CD4-positive, CD25-positive, alpha-beta regulatory T cell (primary cell): ENCODE results near the gene AMBRA1. TPM values are rescaled to one million over a fixed set of nuclear protein-coding genes. Genes with fewer than 3 reads are reported as not detected.
A peak's percentile ranks its signal among the peaks of the same experiment; 100 is the strongest.

Source experiments
- ATAC-seq, 2 donors: fragments of 150-1000 bp; cut with Tn5 transposase; one replicate each; pipeline ENCODE4 v1.10.0; 2021; ENCODE audit warnings: low read depth in 2 of 2, moderate number of reproducible peaks in 2 of 2, moderate library complexity in 1 of 2
- DNase-seq, 3 donors: peaks; one replicate each; pipeline versions ENCODE4 v3.0.0 to v3.0.0-alpha.2; 2012 to 2022; ENCODE audit warnings: mixed read lengths in 1 of 3
- H3K27ac ChIP-seq: one replicate; pipeline ENCODE4 v1.7.0; 2013; ENCODE audit warnings: mild to moderate bottlenecking, low read length; ENCODE audit not compliant: insufficient read depth, poor library complexity, severe bottlenecking
- H3K27me3 ChIP-seq: one replicate; pipeline ENCODE4 v1.7.0; 2013; ENCODE audit warnings: low read length; ENCODE audit not compliant: control insufficient read depth, insufficient read depth
- H3K36me3 ChIP-seq: one replicate; pipeline ENCODE4 v1.7.0; 2013; ENCODE audit warnings: mild to moderate bottlenecking, low read length, moderate library complexity; ENCODE audit not compliant: control insufficient read depth, insufficient read depth
- H3K4me1 ChIP-seq: 2 replicates; pipeline ENCODE4 v1.7.0; 2013; ENCODE audit warnings: mild to moderate bottlenecking, low read length; ENCODE audit not compliant: insufficient read depth, control insufficient read depth, poor library complexity, severe bottlenecking
- H3K4me3 ChIP-seq: one replicate; pipeline ENCODE4 v1.7.0; 2013; ENCODE audit warnings: low read depth, mild to moderate bottlenecking, low read length, moderate library complexity
- H3K9me3 ChIP-seq, 2 experiments: 1 replicate in 1 of 2; 2 replicates in 1 of 2; pipeline ENCODE4 v1.7.0; 2013; ENCODE audit warnings: low read length in 2 of 2, mild to moderate bottlenecking in 1 of 2, moderate library complexity in 1 of 2; ENCODE audit not compliant: control insufficient read depth in 2 of 2
- H3K27ac Mint-ChIP-seq, 3 donors: one replicate each; pipeline ENCODE4 v1.8.0; 2020 to 2022; ENCODE audit warnings: mild to moderate bottlenecking in 3 of 3, mixed read lengths in 3 of 3, moderate library complexity in 2 of 3
- H3K27me3 Mint-ChIP-seq: one replicate; pipeline ENCODE4 v1.8.0; 2022; ENCODE audit warnings: mild to moderate bottlenecking, mixed read lengths
- H3K36me3 Mint-ChIP-seq: one replicate; pipeline ENCODE4 v1.8.0; 2020; ENCODE audit warnings: mixed read lengths
- H3K4me1 Mint-ChIP-seq, 4 donors: one replicate each; pipeline ENCODE4 v1.8.0; 2020 to 2022; ENCODE audit warnings: mixed read lengths in 4 of 4, mild to moderate bottlenecking in 1 of 4
- H3K4me3 Mint-ChIP-seq, 4 donors: one replicate each; pipeline ENCODE4 v1.8.0; 2020 to 2022; ENCODE audit warnings: mild to moderate bottlenecking in 4 of 4, mixed read lengths in 4 of 4, moderate library complexity in 3 of 4
- H3K9me3 Mint-ChIP-seq, 7 donors: one replicate each; pipeline ENCODE4 v1.8.0; 2020 to 2022; ENCODE audit warnings: mixed read lengths in 7 of 7, mild to moderate bottlenecking in 3 of 7, moderate library complexity in 2 of 7
- polyA plus RNA-seq, 4 donors: library from polyadenylated mRNA; unstranded; fragments of 300-500 nt; fragmentation: Illumina TruSeq; gene quantifications; one replicate each; pipeline ENCODE4 v1.2.3, GENCODE V29; 2021
- total RNA-seq: library from RNA; stranded (reverse); gene quantifications from one replicate; pipeline ENCODE4 v1.2.3, GENCODE V29; 2022

AMBRA1 gene
- total and polyA plus RNA-seq, 5 donors from 2014 or later, result 8.2 to 61.0 (median 12.3) TPM

DNA sequence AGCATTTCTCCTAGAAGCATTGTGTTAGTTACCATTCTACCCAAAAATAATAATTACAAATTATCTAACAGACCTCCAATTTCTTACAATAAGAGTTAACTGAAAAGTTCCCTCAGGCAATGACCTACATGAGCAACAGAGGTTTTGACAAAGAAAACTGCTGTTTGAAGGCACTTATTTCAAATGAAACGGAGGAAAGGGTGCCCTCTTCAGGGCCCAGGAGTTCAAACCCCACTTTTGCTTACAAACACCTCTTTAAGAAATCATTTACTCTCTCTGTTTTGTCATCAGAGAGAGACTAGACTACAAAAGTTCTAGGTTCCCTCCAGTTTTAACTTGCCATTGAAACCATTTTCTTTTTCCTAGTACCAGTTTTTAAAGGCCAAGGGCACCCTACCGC is 56.7 kb downstream of the AMBRA1 start:
- Histone ChIP-seq H3K27me3 (no peaks in the 10 kb centered on the region), H3K4me1 (no peaks in the 10 kb centered on the region), H3K36me3 (peaks cover 27% of the 10 kb centered on the region), H3K4me3 (no peak overlapping the region), H3K9me3 (no peaks in the 10 kb centered on the region), H3K27ac (no peak overlapping the region)
- peaks cover 10 to 50% (median 43%) of the 10 kb centered on the region in 4 donors for H3K4me1 Mint-ChIP-seq
- H3K36me3 Mint-ChIP-seq, result peaks cover 16% of the 10 kb centered on the region
- H3K27ac Mint-ChIP-seq, result peak overlapping the region in 1 of 3 donors; percentile 42
- no peak overlapping the region for H3K4me3 Mint-ChIP-seq
- DNase-seq, result no peak
- no peaks in the 10 kb centered on the region for H3K27me3 Mint-ChIP-seq
- ATAC-seq, result no peak
- H3K9me3 Mint-ChIP-seq, result no peaks in the 10 kb centered on the region

DNA sequence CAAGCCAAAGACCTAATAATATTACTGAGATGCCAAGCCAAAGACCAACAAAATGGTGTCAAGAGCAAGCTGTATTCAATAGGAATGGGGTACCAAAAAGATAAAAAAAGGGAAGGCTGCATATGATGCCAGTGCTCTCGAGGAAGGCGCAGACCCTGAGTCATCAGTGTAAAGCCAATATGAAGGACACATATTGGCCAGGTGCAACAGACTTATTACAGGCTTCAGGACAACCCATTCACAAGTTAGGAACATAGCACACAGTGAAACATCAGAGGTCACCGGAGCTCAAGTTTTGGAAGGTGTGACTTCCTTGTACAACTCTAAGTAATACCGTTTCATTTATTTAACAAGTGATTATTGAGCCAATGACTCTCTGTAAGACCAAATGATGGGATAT is 58.1 kb downstream of the AMBRA1 start:
- no peak for ATAC-seq
- Histone ChIP-seq H3K4me3 (no peak overlapping the region), H3K27me3 (no peaks in the 10 kb centered on the region), H3K27ac (no peak overlapping the region), H3K9me3 (no peaks in the 10 kb centered on the region), H3K4me1 (no peaks in the 10 kb centered on the region), H3K36me3 (peaks cover 13% of the 10 kb centered on the region)
- Mint-ChIP-seq H3K27me3 (no peaks in the 10 kb centered on the region), H3K9me3 (no peaks in the 10 kb centered on the region), H3K27ac (no peak overlapping the region), H3K36me3 (peaks cover 3% of the 10 kb centered on the region), H3K4me1 (peaks cover 5 to 56% (median 44%) of the 10 kb centered on the region in 4 donors), H3K4me3 (no peak overlapping the region)
- no peak for DNase-seq

GRCh38 chr11:46534711-46535110 is 59.1 kb downstream of the AMBRA1 start:
- DNase-seq (no peak), ATAC-seq (no peak)
- no peaks in the 10 kb centered on the region for H3K4me1 ChIP-seq
- H3K27me3 Mint-ChIP-seq, result no peaks in the 10 kb centered on the region
- H3K9me3 Mint-ChIP-seq, result no peaks in the 10 kb centered on the region
- H3K9me3 ChIP-seq, result no peaks in the 10 kb centered on the region
- no peaks in the 10 kb centered on the region for H3K36me3 Mint-ChIP-seq
- peaks cover 4% of the 10 kb centered on the region for H3K36me3 ChIP-seq
- no peaks in the 10 kb centered on the region for H3K27me3 ChIP-seq
- H3K27ac Mint-ChIP-seq, result no peak overlapping the region
- H3K4me3 ChIP-seq, result no peak overlapping the region
- peaks cover 5 to 57% (median 48%) of the 10 kb centered on the region in 4 donors for H3K4me1 Mint-ChIP-seq
- H3K27ac ChIP-seq, result no peak overlapping the region
- no peak overlapping the region for H3K4me3 Mint-ChIP-seq

- H3K27ac Mint-ChIP-seq, result peak overlapping the region in 2 of 3 donors; percentile 16 to 47
- DNase-seq (no peak), ATAC-seq (no peak)
- peaks cover 6 to 69% (median 58%) of the 10 kb centered on the region in 4 donors for H3K4me1 Mint-ChIP-seq
- H3K4me3 Mint-ChIP-seq, result no peak overlapping the region
- H3K36me3 Mint-ChIP-seq, result peaks cover 1% of the 10 kb centered on the region
- H3K9me3 Mint-ChIP-seq, result no peaks in the 10 kb centered on the region
- Histone ChIP-seq H3K27me3 (no peaks in the 10 kb centered on the region), H3K4me3 (no peak overlapping the region), H3K27ac (no peak overlapping the region), H3K36me3 (no peaks in the 10 kb centered on the region), H3K4me1 (no peaks in the 10 kb centered on the region), H3K9me3 (no peaks in the 10 kb centered on the region)
- no peaks in the 10 kb centered on the region for H3K27me3 Mint-ChIP-seq
Observed at GRCh38 chr11:46533396-46534100, 60.3 kb downstream of the AMBRA1 start.

DNA sequence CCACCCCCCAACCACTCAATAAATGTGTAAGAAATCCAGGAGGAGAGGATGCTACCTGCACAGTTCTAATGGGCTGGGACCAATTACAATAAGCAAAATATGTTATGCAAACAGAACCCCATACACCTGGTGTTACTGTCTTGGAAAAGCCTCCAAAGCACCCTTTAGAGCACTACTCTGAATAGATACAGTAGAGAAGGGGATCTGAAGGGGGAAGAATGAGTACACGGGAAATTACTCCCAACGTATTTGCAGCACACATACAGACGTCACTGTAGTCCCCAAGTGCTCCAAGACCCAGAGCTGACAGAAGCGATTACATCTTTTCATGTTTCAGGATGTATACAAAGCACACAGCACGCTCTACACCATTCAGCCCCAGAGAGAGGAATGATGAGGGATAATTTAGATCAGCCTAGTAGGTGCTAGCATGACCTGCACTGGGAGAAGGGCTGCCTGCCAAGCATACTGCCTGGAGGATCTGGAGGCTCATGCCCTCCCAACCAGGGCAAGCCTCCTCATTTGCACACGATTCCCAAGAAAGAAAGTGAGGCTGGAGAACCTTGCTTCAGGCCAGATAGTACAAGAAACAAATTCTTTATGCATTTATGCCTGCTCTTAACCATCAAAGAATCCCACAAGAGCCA is 63.8 kb downstream of the AMBRA1 start:
- H3K27ac Mint-ChIP-seq, result no peak overlapping the region
- H3K4me1 ChIP-seq, result no peaks in the 10 kb centered on the region
- no peaks in the 10 kb centered on the region for H3K9me3 Mint-ChIP-seq
- DNase-seq (no peak), ATAC-seq (no peak)
- peaks cover 3% of the 10 kb centered on the region for H3K36me3 ChIP-seq
- H3K27ac ChIP-seq, result peak overlapping the region; percentile 20
- no peaks in the 10 kb centered on the region for H3K27me3 Mint-ChIP-seq
- no peak overlapping the region for H3K4me3 Mint-ChIP-seq
- no peaks in the 10 kb centered on the region for H3K9me3 ChIP-seq
- H3K36me3 Mint-ChIP-seq, result peaks cover 5% of the 10 kb centered on the region
- peaks cover 9 to 50% (median 42%) of the 10 kb centered on the region in 4 donors for H3K4me1 Mint-ChIP-seq
- no peak overlapping the region for H3K4me3 ChIP-seq
- no peaks in the 10 kb centered on the region for H3K27me3 ChIP-seq

DNA sequence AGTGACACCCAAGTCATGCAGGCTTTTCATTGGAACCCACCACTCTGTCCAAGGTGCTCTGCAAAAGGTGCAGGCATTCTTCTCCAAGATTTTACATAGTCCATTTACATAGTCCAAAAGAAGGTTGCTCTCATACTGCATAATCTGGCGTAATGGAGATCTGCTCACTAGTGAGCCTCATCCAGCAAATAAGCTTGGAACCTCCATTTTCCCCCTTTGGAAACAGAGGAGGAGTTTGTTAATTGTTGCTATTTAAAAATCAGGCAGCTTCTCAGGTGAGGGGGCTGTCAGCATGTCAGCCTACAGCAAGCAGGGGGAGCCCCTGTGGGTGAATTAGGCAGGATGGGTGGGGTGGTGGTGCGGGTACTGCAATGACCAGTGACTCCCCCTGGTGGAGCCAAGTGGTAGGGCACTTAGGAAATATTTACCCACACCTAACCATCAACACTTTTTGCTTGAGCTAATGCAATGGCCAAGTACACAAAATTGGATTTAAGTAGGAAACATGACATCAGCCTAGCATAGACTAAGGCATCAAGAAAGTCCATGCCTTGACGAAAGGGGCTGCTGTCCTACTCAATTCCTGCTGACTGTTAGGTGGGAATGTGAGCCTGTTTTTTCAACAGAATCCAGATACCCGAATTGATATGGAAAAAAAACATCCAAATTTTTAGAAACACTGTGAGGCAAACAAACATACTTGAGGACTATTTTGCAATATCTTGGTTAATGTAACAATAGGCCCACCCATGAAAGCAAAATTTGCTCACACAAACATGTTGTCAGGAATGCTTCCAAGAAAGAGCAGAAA is 64.5 kb downstream of the AMBRA1 start:
- Histone ChIP-seq H3K27me3 (no peaks in the 10 kb centered on the region), H3K4me3 (no peak overlapping the region), H3K9me3 (no peaks in the 10 kb centered on the region), H3K4me1 (no peaks in the 10 kb centered on the region), H3K36me3 (peaks cover 9% of the 10 kb centered on the region), H3K27ac (no peak overlapping the region)
- Mint-ChIP-seq H3K4me3 (no peak overlapping the region), H3K27ac (peak overlapping the region in 1 of 3 donors; percentile 62), H3K36me3 (peaks cover 9% of the 10 kb centered on the region), H3K27me3 (no peaks in the 10 kb centered on the region), H3K9me3 (no peaks in the 10 kb centered on the region), H3K4me1 (peaks cover 5 to 53% (median 42%) of the 10 kb centered on the region in 4 donors)
- DNase-seq (peak; percentile 60 to 82 (median 74)), ATAC-seq (peak; percentile 88 to 95)

GRCh38 chr11:46528445-46529094 is 65.3 kb downstream of the AMBRA1 start:
- Mint-ChIP-seq H3K27me3 (no peaks in the 10 kb centered on the region), H3K4me3 (no peak overlapping the region), H3K27ac (no peak overlapping the region), H3K9me3 (no peaks in the 10 kb centered on the region), H3K36me3 (peaks cover 9% of the 10 kb centered on the region), H3K4me1 (peaks cover 5 to 51% (median 41%) of the 10 kb centered on the region in 4 donors)
- Histone ChIP-seq H3K27ac (no peak overlapping the region), H3K4me1 (no peaks in the 10 kb centered on the region), H3K4me3 (no peak overlapping the region), H3K27me3 (no peaks in the 10 kb centered on the region), H3K36me3 (peaks cover 9% of the 10 kb centered on the region), H3K9me3 (no peaks in the 10 kb centered on the region)
- no peak for ATAC-seq
- DNase-seq, result no peak
